ENCODE measurements around the gene DOCK10. TPM values are rescaled to one million over a fixed set of nuclear protein-coding genes. Genes with fewer than 3 reads are reported as not detected.

DOCK10 gene
- total RNA-seq, 1 experiment from 2014 or later, result 28.9 TPM

DNA sequence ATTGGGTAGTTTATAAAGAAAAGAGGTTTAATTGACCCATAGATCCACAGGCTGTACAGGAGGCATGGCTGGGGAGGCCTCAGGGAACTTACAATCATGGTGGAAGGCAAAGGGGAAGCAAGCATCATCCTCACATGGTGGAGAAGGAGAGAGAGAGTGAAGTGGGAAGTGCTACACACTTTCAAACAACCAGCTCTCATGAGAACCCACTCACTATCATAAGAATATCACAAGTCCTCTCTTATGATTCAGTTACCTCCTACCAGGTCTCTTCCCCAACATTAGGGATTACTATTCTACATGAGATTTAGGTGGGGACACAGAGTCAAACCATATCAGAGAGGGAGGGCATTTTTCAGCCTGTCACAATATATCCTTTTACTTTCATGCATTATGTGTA lies 22.7 kb upstream of the DOCK10 start:
- H3K4me3 ChIP-seq, result no peak overlapping the region
- no peaks in the 10 kb centered on the region for H3K79me2 ChIP-seq (ENCODE audit: low read depth)
- no peaks in the 10 kb centered on the region for H3F3A ChIP-seq (ENCODE audit: insufficient read depth, low read depth)
- no peak overlapping the region for H2AFZ ChIP-seq
- no peaks in the 10 kb centered on the region for H3K4me1 ChIP-seq (replicated peaks; ENCODE audit: insufficient read depth)
- ChIA-PET POLR2A (ENCODE audit: unreplicated experiment) (interaction anchor here (0.6 kb wide), 1 partner anchor 1078 kb away, joined by 4 read pairs; no protein-coding TSS in a partner anchor), CTCF (no interaction called here)
- no peaks in the 10 kb centered on the region for H3K9me2 ChIP-seq (ENCODE audit: insufficient read depth)
- H4K20me1 ChIP-seq (ENCODE audit: insufficient read depth), result no peaks in the 10 kb centered on the region
- no TSS peak for BruUV-seq (replicated peaks)
- no peak for TF ChIP-seq EZH2 (IDR thresholded peaks at IDR 0.05; ENCODE audit: low read depth)
- TF ChIP-seq, protein P1, sequence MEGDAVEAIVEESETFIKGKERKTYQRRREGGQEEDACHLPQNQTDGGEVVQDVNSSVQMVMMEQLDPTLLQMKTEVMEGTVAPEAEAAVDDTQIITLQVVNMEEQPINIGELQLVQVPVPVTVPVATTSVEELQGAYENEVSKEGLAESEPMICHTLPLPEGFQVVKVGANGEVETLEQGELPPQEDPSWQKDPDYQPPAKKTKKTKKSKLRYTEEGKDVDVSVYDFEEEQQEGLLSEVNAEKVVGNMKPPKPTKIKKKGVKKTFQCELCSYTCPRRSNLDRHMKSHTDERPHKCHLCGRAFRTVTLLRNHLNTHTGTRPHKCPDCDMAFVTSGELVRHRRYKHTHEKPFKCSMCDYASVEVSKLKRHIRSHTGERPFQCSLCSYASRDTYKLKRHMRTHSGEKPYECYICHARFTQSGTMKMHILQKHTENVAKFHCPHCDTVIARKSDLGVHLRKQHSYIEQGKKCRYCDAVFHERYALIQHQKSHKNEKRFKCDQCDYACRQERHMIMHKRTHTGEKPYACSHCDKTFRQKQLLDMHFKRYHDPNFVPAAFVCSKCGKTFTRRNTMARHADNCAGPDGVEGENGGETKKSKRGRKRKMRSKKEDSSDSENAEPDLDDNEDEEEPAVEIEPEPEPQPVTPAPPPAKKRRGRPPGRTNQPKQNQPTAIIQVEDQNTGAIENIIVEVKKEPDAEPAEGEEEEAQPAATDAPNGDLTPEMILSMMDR (conservative IDR thresholded peaks at IDR 0.05), result no peak
- H3K27ac ChIP-seq, result no peak overlapping the region
- H3K27me3 ChIP-seq (ENCODE audit: insufficient read depth, low read depth), result no peaks in the 10 kb centered on the region
- H3K9me3 ChIP-seq (ENCODE audit: insufficient read depth, low read depth), result peaks cover 8% of the 10 kb centered on the region; the same call in 1 of the 2 replicates
- no peak for DNase-seq
- H3K36me3 ChIP-seq (ENCODE audit: low read depth), result no peaks in the 10 kb centered on the region
- no peak overlapping the region for H3K4me2 ChIP-seq
- intact Hi-C loops (cut with micrococcal nuclease; ENCODE audit: unreplicated experiment), result no loop called here

DNA sequence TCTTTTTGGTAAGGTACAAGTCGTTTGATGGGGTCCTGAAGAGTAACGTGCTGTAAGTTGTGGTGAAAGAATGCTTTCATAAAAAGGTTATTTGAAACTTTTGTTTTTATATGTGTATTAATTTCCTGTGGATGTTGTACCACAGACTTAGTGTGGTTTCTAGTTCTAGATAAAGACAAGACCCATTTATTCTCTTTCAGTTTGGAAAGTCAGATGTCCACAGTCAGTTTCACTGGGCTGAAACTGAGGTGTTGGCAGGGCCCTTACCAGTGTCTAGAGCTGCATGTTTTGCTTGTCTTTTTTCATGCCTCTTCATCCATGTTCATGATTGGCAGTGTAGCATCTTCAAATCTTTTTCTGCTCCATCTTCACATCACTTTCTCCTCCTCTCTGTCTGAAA lies 22.1 kb upstream of the DOCK10 start:
- Histone ChIP-seq H3K27me3 (ENCODE audit: insufficient read depth, low read depth) (no peaks in the 10 kb centered on the region), H3K27ac (no peak overlapping the region), H3K4me3 (no peak overlapping the region), H3K9me3 (ENCODE audit: insufficient read depth, low read depth) (peaks cover 8% of the 10 kb centered on the region; the same call in 1 of the 2 replicates), H4K20me1 (ENCODE audit: insufficient read depth) (no peaks in the 10 kb centered on the region), H3K9me2 (ENCODE audit: insufficient read depth) (no peaks in the 10 kb centered on the region), H3K36me3 (ENCODE audit: low read depth) (no peaks in the 10 kb centered on the region), H3K79me2 (ENCODE audit: low read depth) (no peaks in the 10 kb centered on the region), H3K4me2 (no peak overlapping the region), H2AFZ (no peak overlapping the region), H3K4me1 (replicated peaks; ENCODE audit: insufficient read depth) (no peaks in the 10 kb centered on the region), H3F3A (ENCODE audit: insufficient read depth, low read depth) (no peaks in the 10 kb centered on the region)
- intact Hi-C loops (cut with micrococcal nuclease; ENCODE audit: unreplicated experiment), result no loop called here
- no TSS peak for BruUV-seq (replicated peaks)
- POLR2A ChIA-PET (ENCODE audit: unreplicated experiment), result no interaction called here
- CTCF ChIA-PET, result no interaction called here
- no peak for DNase-seq
- TF ChIP-seq, protein P1 (conservative IDR thresholded peaks at IDR 0.05), result no peak
- TF ChIP-seq EZH2 (IDR thresholded peaks at IDR 0.05; ENCODE audit: low read depth), result no peak

DNA sequence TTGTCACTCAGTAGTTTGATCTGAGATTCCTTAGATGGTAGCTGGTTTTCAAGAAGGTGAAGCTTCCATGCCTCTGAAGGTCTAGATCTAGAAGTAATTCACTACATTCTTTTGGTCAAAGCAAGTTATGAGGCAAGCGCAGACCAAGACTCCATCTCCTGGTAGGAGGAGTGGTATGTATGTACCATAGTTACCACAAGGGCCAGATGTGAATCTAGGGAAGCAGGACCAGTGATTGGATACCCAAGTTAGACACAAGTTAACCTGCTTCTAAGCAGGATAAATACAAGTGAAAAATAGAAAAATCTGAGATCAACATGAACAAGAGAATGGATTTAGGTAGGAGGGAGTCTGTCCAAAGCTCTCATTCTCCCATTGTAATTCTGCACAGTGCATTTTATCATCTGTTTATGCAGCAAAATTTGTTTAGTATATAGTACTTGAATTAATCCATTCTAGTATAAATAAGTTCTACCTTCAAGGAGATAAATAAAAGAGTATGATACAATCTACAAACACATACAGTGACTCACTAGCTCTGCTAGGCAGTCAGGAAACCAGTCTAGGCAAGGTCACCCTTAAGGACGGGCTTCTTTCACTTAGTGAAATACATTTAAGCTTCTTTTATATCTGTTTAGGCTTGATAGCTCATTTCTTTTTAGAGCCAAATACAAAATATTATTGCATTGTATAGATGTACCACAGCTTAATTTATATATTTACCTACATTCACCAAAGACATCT lies 14.2 kb upstream of the DOCK10 start:
- no peaks in the 10 kb centered on the region for H3F3A ChIP-seq (ENCODE audit: insufficient read depth, low read depth)
- no peak for DNase-seq
- no peaks in the 10 kb centered on the region for H3K79me2 ChIP-seq (ENCODE audit: low read depth)
- ChIA-PET POLR2A (ENCODE audit: unreplicated experiment) (interaction anchor here (0.5 to 0.6 kb wide), 3 partner anchors 455 to 1386 kb away, joined by 3 to 5 read pairs (median 4); no protein-coding TSS in a partner anchor), CTCF (interaction anchor here (0.6 to 1.2 kb wide), 2 partner anchors 13 to 455 kb away, joined by 3 read pairs; no protein-coding TSS in a partner anchor)
- H3K4me1 ChIP-seq (replicated peaks; ENCODE audit: insufficient read depth), result peaks cover 8% of the 10 kb centered on the region; the same call in 1 of the 2 replicates
- TF ChIP-seq, protein P1 (conservative IDR thresholded peaks at IDR 0.05), result no peak
- no peak for TF ChIP-seq EZH2 (IDR thresholded peaks at IDR 0.05; ENCODE audit: low read depth)
- H3K36me3 ChIP-seq (ENCODE audit: low read depth), result no peaks in the 10 kb centered on the region
- no TSS peak for BruUV-seq (replicated peaks)
- H3K9me2 ChIP-seq (ENCODE audit: insufficient read depth), result no peaks in the 10 kb centered on the region
- no peaks in the 10 kb centered on the region for H4K20me1 ChIP-seq (ENCODE audit: insufficient read depth)
- H3K9me3 ChIP-seq (ENCODE audit: insufficient read depth, low read depth), result no peaks in the 10 kb centered on the region
- H3K27me3 ChIP-seq (ENCODE audit: insufficient read depth, low read depth), result no peaks in the 10 kb centered on the region
- H3K27ac ChIP-seq, result no peak overlapping the region
- H3K4me3 ChIP-seq, result no peak overlapping the region
- H2AFZ ChIP-seq, result no peak overlapping the region
- no peak overlapping the region for H3K4me2 ChIP-seq
- intact Hi-C loops (cut with micrococcal nuclease; ENCODE audit: unreplicated experiment), result no loop called here

Measured in PC-9 (cell line).